Embryonic facial prominence (tissue), 1 donor: ENCODE results near the gene DGCR8.

Experiments
- DNase-seq: peaks from one replicate; pipeline ENCODE4 v3.0.0-alpha.2; 2016; ENCODE audit errors: extremely low spot score

The DGCR8 gene

GRCh38 chr22:20109411-20110358, 29.6 kb downstream of the DGCR8 start:
- DNase-seq, result no peak

GRCh38 chr22:20110359-20110985, 30.4 kb downstream of the DGCR8 start:
- DNase-seq, result no peak

- DNase-seq, result no peak
Measured at GRCh38 chr22:20111045-20111688, 31.1 kb downstream of the DGCR8 start.

DNA sequence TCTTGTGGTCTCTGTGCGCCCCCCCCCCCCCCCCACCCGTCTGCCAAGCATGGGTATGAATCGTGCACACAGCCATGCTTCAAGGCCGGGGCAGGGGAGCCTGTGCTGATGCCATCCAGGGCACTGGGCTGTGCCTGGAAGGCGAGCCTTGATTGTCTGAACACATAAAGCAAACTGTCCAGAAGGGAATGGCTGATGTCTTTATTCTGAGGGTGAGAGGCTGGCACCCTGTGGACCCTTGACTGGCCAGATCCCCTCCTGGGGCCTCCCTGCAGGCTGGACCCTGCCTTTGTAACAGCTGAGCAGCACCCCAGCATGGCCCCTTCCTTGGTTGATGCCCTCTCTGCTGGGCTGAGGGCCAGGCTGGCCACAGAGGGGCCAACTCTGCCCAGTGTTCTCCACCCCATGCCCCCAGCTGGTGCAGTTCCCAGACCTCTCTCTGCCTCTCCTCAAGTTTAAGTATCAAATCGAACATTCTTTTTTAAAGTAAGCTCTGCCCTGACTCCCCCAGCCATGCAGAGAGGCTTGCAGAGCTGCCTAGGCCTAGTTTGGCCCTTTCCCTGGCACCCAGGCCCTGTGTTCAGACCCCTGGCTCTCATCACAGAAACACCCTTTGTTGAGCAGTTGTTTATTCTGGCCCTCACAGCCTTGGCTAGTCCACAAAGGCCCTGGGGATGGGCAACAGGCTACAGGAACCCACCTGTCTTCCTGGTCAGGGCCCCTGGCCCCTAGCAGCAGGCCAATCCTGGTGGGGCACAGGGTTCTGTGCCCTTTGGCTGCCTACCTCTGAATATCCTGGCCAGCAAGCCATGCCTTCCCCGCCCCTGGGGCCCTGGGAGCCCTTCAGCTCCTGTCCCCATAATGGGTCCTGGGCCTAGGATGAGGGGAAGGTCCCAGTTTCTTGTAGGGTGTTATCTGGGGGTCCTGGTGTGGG, 31.9 kb downstream of the DGCR8 start:
- DNase-seq, result no peak

DNA sequence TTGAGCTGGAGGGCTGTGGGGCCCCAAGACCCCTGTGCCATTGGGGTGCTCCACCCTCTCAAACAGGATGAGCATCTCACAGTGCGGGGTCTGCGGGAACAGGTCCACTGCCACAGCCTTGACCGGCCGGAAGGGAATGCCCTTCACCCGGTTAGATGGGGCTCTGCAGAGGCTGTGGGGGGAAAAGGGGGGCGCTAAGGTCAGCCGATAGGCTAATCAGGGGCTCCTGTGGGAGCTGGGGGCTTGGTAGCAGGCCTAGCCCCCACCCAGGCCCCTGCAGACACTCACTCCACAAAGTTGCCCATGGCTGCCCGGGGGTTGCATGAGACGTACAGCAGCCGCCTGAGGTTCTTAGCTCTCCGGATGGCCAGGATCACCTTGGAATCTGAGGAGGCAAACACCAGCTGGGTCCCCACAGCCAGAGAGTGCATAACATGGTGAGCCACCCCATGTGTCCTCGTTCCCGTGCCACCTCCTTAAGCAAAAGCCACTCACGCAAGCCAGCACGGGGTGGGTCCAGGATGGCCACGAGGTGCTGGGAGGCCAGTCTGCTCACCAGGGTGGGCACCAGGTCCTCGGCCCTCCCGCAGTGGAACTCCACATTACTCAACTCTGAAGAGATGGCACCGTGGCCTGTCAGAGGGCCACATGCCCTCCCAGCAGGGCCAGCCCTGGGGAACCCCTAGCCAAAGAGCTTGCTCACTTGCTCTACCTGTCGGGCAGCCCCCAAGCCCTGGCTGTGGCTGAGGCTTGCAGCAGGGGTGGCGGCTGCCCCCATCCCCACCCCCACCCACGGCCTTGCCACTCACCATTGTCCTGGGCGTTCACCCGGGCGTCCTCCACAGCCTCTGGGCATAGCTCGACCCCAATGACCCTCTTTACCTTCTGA, 32.8 kb downstream of the DGCR8 start:
- no peak for DNase-seq

DNA sequence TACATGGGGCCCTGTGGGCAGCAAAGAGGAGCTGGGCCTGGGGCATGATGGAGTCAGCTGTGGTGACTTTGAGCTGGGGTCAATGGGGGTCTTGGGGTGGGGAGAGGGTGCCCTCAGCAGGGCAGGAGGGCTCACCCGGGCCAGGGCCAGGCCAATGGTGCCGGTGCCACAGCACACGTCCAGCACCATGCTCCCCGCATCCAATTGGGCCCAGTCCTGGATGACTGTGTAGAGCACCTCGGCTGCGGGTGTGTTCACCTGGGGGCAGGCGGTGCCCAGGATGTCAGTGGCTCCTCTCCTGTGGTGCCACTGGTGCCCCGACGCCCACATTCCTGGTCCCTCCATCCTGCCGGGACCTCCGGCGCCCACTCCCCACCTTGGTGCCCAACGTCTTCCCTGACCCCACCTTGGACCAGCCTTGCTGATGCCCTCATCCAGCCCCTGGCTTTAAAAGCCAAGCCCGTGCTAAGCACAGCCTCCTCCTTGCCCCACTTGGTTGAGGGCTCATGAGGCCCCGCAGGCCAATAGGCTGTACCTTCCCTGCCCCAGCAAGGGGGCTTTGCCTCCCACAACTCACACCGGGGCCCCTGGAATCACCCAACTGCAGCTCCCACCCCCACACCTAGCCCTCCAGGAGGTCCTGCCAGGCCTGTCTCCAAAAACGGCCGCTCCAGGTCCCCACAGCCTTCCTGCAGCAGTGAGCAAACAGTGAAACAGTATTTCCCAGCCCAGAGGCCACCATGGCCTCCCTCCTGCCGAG, 33.7 kb downstream of the DGCR8 start:
- no peak for DNase-seq

DNA sequence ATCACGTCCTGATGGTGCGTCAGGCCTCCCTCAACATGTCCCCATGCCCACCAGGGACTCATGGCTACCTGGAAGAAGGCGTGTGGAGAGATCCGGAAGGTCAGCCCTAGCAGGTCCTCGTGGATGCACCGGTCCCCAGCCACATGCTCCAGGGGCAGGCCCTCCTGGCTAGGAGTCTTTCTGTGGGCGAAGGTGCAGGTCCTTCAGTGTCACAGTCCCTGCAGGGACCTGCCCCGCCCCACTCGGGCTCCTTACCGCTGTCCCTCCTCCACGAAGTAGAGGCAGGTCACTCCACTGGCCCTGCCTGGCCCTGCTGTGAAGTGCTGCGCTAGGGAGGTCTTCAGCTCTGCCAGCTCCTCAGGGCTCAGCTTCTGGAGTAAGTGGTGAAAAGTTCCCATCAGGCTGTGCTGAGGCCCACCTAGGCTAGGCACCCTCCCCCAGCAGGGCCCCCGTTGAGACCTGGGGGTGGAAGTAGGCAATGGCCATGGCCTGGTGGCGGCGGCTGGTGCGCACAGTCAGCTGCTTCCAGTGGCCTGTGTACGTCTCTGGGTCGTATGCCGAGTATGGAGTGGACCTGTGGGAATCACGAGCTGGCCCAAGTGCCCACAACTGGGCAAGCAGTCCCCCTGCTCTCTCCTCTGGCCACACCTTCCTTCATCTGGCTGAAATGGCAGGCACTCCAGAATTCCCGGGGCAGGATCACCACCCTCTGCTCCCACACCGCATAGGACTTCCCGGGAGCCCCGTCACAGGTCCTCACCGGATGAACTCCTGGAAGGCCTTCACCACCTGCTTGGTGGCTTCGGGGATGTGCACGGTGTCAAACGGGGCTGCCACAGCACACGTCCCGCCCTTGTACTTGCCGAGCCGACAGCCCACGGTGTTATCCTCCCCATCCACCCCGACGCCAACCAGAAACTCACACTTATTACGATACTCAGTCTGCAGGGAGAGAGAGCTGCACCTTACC, 34.8 kb downstream of the DGCR8 start:
- no peak for DNase-seq

GRCh38 chr22:20115691-20116375, 35.8 kb downstream of the DGCR8 start, which contains the start of gene RANBP1:
Gene RANBP1 (plus strand): TSS chr22:20116104. CDS start chr22:20116185, 81 bp downstream.
- no peak for DNase-seq

DNA sequence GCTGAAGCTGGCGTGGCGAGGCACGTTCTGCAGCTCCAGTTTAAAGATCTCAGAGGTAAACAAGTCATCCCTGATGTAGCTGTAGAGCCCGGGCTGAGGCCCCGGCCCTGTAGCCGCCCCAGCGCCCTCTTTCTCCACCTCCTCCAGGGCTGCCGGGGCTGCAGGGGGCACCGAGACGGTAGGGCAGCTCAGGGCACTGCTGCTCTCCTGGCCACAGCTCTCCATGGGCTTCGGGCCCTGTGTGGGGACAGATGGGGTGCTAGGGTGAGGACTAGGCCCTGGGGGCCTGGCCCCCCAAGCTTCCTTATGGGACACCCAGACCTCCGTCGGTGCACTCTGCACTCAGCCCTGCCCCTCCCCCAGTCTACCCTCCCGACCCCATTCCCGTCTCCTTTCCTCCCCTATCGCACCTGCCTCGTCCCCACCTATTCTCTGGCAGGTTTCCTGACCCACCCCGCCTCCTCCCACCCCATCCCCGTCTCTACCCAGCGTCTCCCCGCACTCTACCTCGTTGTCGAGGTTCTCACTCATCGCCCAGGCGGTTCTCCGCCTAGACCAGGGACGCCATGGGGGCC, 36.4 kb downstream of the DGCR8 start:
- no peak for DNase-seq

- peak; percentile 93 for DNase-seq
Measured at GRCh38 chr22:20116951-20117632, 37.1 kb downstream of the DGCR8 start, which contains the start of gene TRMT2A. Gene TRMT2A (minus strand): TSS chr22:20117226. CDS start chr22:20116906, 320 bp downstream.

GRCh38 chr22:20117633-20118299, 37.7 kb downstream of the DGCR8 start:
- DNase-seq, result no peak

GRCh38 chr22:20118300-20119020, 38.4 kb downstream of the DGCR8 start:
- no peak for DNase-seq

- no peak for DNase-seq
Measured at GRCh38 chr22:20121856-20122415, 41.9 kb downstream of the DGCR8 start.

- DNase-seq, result no peak
Measured at GRCh38 chr22:20123366-20124082, 43.5 kb downstream of the DGCR8 start.
